ENCODE data around the gene SNTG2. TPM values are rescaled to one million over a fixed set of nuclear protein-coding genes. Genes with fewer than 3 reads are reported as not detected.

SNTG2 gene
- total RNA-seq, 2 donors from 2014 or later: 4.1 to 11.9 TPM

DNA sequence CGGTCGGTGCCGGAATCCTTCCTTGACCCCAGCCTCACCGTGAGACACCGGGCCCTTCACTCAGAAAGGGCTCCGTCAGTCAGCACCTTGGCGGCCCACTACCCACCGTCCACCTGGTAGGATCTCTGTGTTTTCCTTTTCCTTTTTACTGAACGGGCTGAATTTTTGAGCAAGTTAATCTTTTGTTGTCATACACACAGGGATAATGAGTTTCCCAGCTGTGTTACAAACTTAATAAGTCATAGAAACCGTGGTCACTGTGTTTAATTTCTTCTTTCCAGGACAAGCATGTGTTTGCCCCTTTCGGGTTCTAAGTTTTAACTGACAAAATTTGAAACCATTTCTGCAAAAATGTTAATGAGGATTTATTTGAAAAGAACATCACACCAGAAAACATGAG, 423.6 kb downstream of the SNTG2 start:
- Histone ChIP-seq H3K36me3 (ENCODE audit: control insufficient read depth, insufficient read depth, low read length) (no peaks in the 10 kb centered on the region), H3K4me1 (ENCODE audit: control insufficient read depth, insufficient read depth, low read length) (no peaks in the 10 kb centered on the region), H3K9ac (ENCODE audit: extremely low read depth, low read length, poor library complexity, severe bottlenecking) (no peak overlapping the region), H3K9me3 (ENCODE audit: control insufficient read depth, low read length) (no peaks in the 10 kb centered on the region), H3K27ac (ENCODE audit: low read depth, low read length) (no peak overlapping the region), H3K27me3 (ENCODE audit: control insufficient read depth, insufficient read depth, low read length, poor library complexity, severe bottlenecking) (no peaks in the 10 kb centered on the region), H3K4me3 (ENCODE audit: low read length) (no peak overlapping the region)
- no peaks in the 10 kb centered on the region for H3K9me3 Mint-ChIP-seq
- no peaks in the 10 kb centered on the region for H3K36me3 Mint-ChIP-seq (ENCODE audit: low read depth)
- H3K27me3 Mint-ChIP-seq (ENCODE audit: insufficient read depth): peaks cover 5% of the 10 kb centered on the region
- H3K4me3 Mint-ChIP-seq: no peak overlapping the region
- no peaks in the 10 kb centered on the region for H3K4me1 Mint-ChIP-seq
- TF ChIP-seq, protein P1, sequence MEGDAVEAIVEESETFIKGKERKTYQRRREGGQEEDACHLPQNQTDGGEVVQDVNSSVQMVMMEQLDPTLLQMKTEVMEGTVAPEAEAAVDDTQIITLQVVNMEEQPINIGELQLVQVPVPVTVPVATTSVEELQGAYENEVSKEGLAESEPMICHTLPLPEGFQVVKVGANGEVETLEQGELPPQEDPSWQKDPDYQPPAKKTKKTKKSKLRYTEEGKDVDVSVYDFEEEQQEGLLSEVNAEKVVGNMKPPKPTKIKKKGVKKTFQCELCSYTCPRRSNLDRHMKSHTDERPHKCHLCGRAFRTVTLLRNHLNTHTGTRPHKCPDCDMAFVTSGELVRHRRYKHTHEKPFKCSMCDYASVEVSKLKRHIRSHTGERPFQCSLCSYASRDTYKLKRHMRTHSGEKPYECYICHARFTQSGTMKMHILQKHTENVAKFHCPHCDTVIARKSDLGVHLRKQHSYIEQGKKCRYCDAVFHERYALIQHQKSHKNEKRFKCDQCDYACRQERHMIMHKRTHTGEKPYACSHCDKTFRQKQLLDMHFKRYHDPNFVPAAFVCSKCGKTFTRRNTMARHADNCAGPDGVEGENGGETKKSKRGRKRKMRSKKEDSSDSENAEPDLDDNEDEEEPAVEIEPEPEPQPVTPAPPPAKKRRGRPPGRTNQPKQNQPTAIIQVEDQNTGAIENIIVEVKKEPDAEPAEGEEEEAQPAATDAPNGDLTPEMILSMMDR (conservative IDR thresholded peaks at IDR 0.05): no peak
- no peak for DNase-seq
- H3K27ac Mint-ChIP-seq: no peak overlapping the region
- 95 to 98% methylated on average over 3 to 11 of the region's 11 CpGs for WGBS, 2 experiments (ENCODE audit: insufficient coverage in 1 of 2, insufficient read length in 1 of 2)

DNA sequence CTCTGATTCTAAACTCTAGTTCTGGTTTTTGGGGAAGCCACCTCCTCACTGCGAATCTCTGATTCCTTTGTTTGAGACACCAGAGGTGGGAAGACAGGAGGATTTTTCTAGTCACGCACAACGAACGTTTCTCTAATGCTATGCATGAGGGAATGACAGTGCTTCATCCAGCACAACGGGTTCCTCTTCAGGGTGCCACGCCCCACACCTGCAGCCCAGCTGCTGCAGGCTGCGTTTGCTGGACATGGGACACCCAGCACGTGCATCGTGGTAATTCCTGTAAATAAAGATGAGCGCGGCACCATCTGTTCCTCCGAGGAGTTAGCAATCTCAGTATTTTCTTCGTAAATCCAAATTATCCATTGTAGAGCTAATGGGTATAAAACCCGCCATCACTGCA, 425.1 kb downstream of the SNTG2 start:
- no peaks in the 10 kb centered on the region for H3K9me3 Mint-ChIP-seq

DNA sequence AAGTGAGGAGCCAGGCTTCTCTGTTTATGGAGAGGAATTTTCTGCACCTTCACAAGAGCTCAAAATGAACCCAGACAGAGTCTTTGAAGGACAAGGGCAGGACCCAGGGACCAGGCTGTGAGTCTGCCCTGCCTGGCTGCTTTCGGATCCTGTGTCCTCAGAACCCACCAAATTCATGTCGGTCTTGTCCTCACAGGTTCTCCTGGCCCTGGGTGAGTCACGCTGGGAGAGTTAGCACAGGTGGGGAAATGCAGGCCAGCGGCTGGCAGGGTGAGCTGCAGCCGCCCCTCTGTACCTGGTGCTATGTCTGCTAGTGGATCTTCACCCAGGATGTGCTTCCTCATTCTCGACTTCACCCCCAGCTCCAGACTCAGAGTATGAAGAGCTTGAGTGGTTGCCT, 426.8 kb downstream of the SNTG2 start:
- Histone ChIP-seq H3K36me3 (ENCODE audit: control insufficient read depth, insufficient read depth, low read length) (no peaks in the 10 kb centered on the region), H3K27ac (ENCODE audit: low read depth, low read length) (no peak overlapping the region), H3K9ac (ENCODE audit: extremely low read depth, low read length, poor library complexity, severe bottlenecking) (no peak overlapping the region), H3K4me1 (ENCODE audit: control insufficient read depth, insufficient read depth, low read length) (no peaks in the 10 kb centered on the region), H3K27me3 (ENCODE audit: control insufficient read depth, insufficient read depth, low read length, poor library complexity, severe bottlenecking) (no peaks in the 10 kb centered on the region), H3K9me3 (ENCODE audit: control insufficient read depth, low read length) (no peaks in the 10 kb centered on the region), H3K4me3 (ENCODE audit: low read length) (no peak overlapping the region)
- Mint-ChIP-seq H3K4me1 (no peaks in the 10 kb centered on the region), H3K36me3 (ENCODE audit: low read depth) (no peaks in the 10 kb centered on the region), H3K4me3 (no peak overlapping the region), H3K9me3 (no peaks in the 10 kb centered on the region), H3K27me3 (ENCODE audit: insufficient read depth) (peaks cover 8% of the 10 kb centered on the region), H3K27ac (no peak overlapping the region)
- 80 to 90% methylated on average over 1 to 6 of the region's 6 CpGs for WGBS, 2 experiments (ENCODE audit: insufficient coverage in 1 of 2, insufficient read length in 1 of 2)
- no peak for DNase-seq
- TF ChIP-seq, protein P1 (conservative IDR thresholded peaks at IDR 0.05): no peak

More for the DNA sequence above, 425.1 kb downstream of the SNTG2 start:
- H3K9ac ChIP-seq (ENCODE audit: extremely low read depth, low read length, poor library complexity, severe bottlenecking): no peak overlapping the region
- no peaks in the 10 kb centered on the region for H3K27me3 ChIP-seq (ENCODE audit: control insufficient read depth, insufficient read depth, low read length, poor library complexity, severe bottlenecking)
- no peak overlapping the region for H3K27ac Mint-ChIP-seq
- no peaks in the 10 kb centered on the region for H3K4me1 ChIP-seq (ENCODE audit: control insufficient read depth, insufficient read depth, low read length)
- no peak overlapping the region for H3K4me3 ChIP-seq (ENCODE audit: low read length)
- H3K36me3 Mint-ChIP-seq (ENCODE audit: low read depth): no peaks in the 10 kb centered on the region
- H3K4me1 Mint-ChIP-seq: no peaks in the 10 kb centered on the region
- H3K27ac ChIP-seq (ENCODE audit: low read depth, low read length): no peak overlapping the region
- no peak for DNase-seq
- TF ChIP-seq, protein P1 (conservative IDR thresholded peaks at IDR 0.05): no peak
- 91 to 93% methylated on average over 14 of the region's 14 CpGs for WGBS, 2 experiments (ENCODE audit: insufficient coverage in 1 of 2, insufficient read length in 1 of 2)
- no peaks in the 10 kb centered on the region for H3K9me3 ChIP-seq (ENCODE audit: control insufficient read depth, low read length)
- H3K4me3 Mint-ChIP-seq: no peak overlapping the region
- H3K36me3 ChIP-seq (ENCODE audit: control insufficient read depth, insufficient read depth, low read length): no peaks in the 10 kb centered on the region
- peaks cover 5% of the 10 kb centered on the region for H3K27me3 Mint-ChIP-seq (ENCODE audit: insufficient read depth)

Measured in endodermal cell (in vitro differentiated cells).